Osteocyte (in vitro differentiated cells): ENCODE data around the gene CYSTM1. TPM values are rescaled to one million over a fixed set of nuclear protein-coding genes. Genes with fewer than 3 reads are reported as not detected.
A peak's percentile ranks its signal among the peaks of the same experiment; 100 is the strongest.

Experiments used
- DNase-seq: peaks from one replicate; pipeline ENCODE4 v3.0.0; 2021; ENCODE audit warnings: mixed read lengths; ENCODE audit not compliant: unreplicated experiment; ENCODE audit errors: extremely low spot score
- H3K27ac Mint-ChIP-seq: one replicate; pipeline ENCODE4 v1.8.0; 2021; ENCODE audit warnings: mild to moderate bottlenecking, mixed read lengths; ENCODE audit not compliant: unreplicated experiment
- H3K27me3 Mint-ChIP-seq: one replicate; pipeline ENCODE4 v1.8.0; 2021; ENCODE audit warnings: mixed read lengths; ENCODE audit not compliant: unreplicated experiment
- H3K36me3 Mint-ChIP-seq: one replicate; pipeline ENCODE4 v1.8.0; 2021; ENCODE audit warnings: mixed read lengths; ENCODE audit not compliant: unreplicated experiment
- H3K4me1 Mint-ChIP-seq: one replicate; pipeline ENCODE4 v1.8.0; 2021; ENCODE audit warnings: mixed read lengths; ENCODE audit not compliant: unreplicated experiment
- H3K4me3 Mint-ChIP-seq: one replicate; pipeline ENCODE4 v1.8.0; 2021; ENCODE audit warnings: mild to moderate bottlenecking, moderate library complexity, mixed read lengths; ENCODE audit not compliant: unreplicated experiment
- H3K9me3 Mint-ChIP-seq: one replicate; pipeline ENCODE4 v1.8.0; 2021; ENCODE audit warnings: mixed read lengths; ENCODE audit not compliant: unreplicated experiment
- CTCF ChIP-seq: fragments of 200-600 bp; sonication (generic); IDR thresholded peaks from 2 replicates; pipeline ENCODE4 v1.5.0; 2021; ENCODE audit warnings: antibody characterized with exemption, mild to moderate bottlenecking, moderate library complexity
- total RNA-seq: library from RNA; stranded (reverse); gene quantifications from 2 replicates; pipeline ENCODE4 v1.2.1, GENCODE V29; 2021

Gene CYSTM1
- total RNA-seq, 1 donor from 2014 or later = 26.7 TPM

- DNase-seq = no peak
- H3K36me3 Mint-ChIP-seq = peaks cover under 1% of the 10 kb centered on the region
- H3K4me1 Mint-ChIP-seq = peaks cover 20% of the 10 kb centered on the region
- no peaks in the 10 kb centered on the region for H3K9me3 Mint-ChIP-seq
- no peaks in the 10 kb centered on the region for H3K27me3 Mint-ChIP-seq
- no peak for TF ChIP-seq CTCF
- no peak overlapping the region for H3K4me3 Mint-ChIP-seq
- peak overlapping the region; percentile 67 for H3K27ac Mint-ChIP-seq
Observed at GRCh38 chr5:140182075-140182711, 7.2 kb downstream of the CYSTM1 start.

GRCh38 chr5:140182803-140183367, 7.9 kb downstream of the CYSTM1 start:
- no peaks in the 10 kb centered on the region for H3K27me3 Mint-ChIP-seq
- peaks cover 2% of the 10 kb centered on the region for H3K36me3 Mint-ChIP-seq
- peaks cover 16% of the 10 kb centered on the region for H3K4me1 Mint-ChIP-seq
- no peak for TF ChIP-seq CTCF
- H3K4me3 Mint-ChIP-seq = no peak overlapping the region
- H3K9me3 Mint-ChIP-seq = no peaks in the 10 kb centered on the region
- peak overlapping the region; percentile 67 for H3K27ac Mint-ChIP-seq
- DNase-seq = no peak

- TF ChIP-seq CTCF = no peak
- Mint-ChIP-seq H3K9me3 (no peaks in the 10 kb centered on the region), H3K27ac (no peak overlapping the region), H3K36me3 (peaks cover 7% of the 10 kb centered on the region), H3K27me3 (no peaks in the 10 kb centered on the region), H3K4me1 (peaks cover 28% of the 10 kb centered on the region), H3K4me3 (no peak overlapping the region)
- no peak for DNase-seq
Observed at GRCh38 chr5:140185409-140185808, 10.4 kb downstream of the CYSTM1 start.

- H3K27me3 Mint-ChIP-seq = no peaks in the 10 kb centered on the region
- no peaks in the 10 kb centered on the region for H3K9me3 Mint-ChIP-seq
- DNase-seq = no peak
- peaks cover 7% of the 10 kb centered on the region for H3K36me3 Mint-ChIP-seq
- H3K4me3 Mint-ChIP-seq = no peak overlapping the region
- TF ChIP-seq CTCF = no peak
- peaks cover 35% of the 10 kb centered on the region for H3K4me1 Mint-ChIP-seq
- H3K27ac Mint-ChIP-seq = no peak overlapping the region
Observed at GRCh38 chr5:140186267-140186671, 11.3 kb downstream of the CYSTM1 start.

- H3K27me3 Mint-ChIP-seq = no peaks in the 10 kb centered on the region
- peaks cover 20% of the 10 kb centered on the region for H3K4me1 Mint-ChIP-seq
- no peak for DNase-seq
- no peak overlapping the region for H3K4me3 Mint-ChIP-seq
- no peak for TF ChIP-seq CTCF
- no peaks in the 10 kb centered on the region for H3K9me3 Mint-ChIP-seq
- no peak overlapping the region for H3K27ac Mint-ChIP-seq
- peaks cover 7% of the 10 kb centered on the region for H3K36me3 Mint-ChIP-seq
Observed at GRCh38 chr5:140189253-140189652, 14.3 kb downstream of the CYSTM1 start.
